HepG2 (cell line): ENCODE results near the gene ZMYND12. TPM values are rescaled to one million over a fixed set of nuclear protein-coding genes. Genes with fewer than 3 reads are reported as not detected.

ENCODE experiments used
- ATAC-seq: fragments of 200-7000 bp; cut with Tn5 transposase; 3 replicates; pipeline ENCODE4 v1.9.1; 2020; ENCODE audit warnings: mild to moderate bottlenecking, moderate library complexity
- BruUV-seq: library from RNA; stranded (reverse); fragments of 400-500 nt; replicated peaks from 2 replicates; lab custom pipeline; 2021; lab: Mats Ljungman, UMichigan
- CTCF ChIA-PET: fragments of 300-600 bp; formaldehyde crosslinking; extraction: SDS; loops from one replicate; lab custom pipeline; 2021; ENCODE audit warnings: low total read pairs, inconsistent platforms, low intra/inter-chr PET ratio; lab: Yijun Ruan, JAX
- POLR2A ChIA-PET: fragments of 350-600 bp; sonication (Branson Sonifier 250); formaldehyde crosslinking; loops from one replicate; lab custom pipeline; 2020; ENCODE audit warnings: antibody characterized with exemption, inconsistent platforms; lab: Yijun Ruan, JAX
- DNase-seq: peaks from one replicate; pipeline ENCODE4 v3.0.0-alpha.2; 2015; ENCODE audit warnings: low spot score
- FAIRE-seq: peaks from 3 replicates; lab custom pipeline; 2011; peaks lifted over from hg19 to GRCh38; lab: Jason Lieb, UNC
- H2AFZ ChIP-seq: one replicate; pipeline ENCODE4 v1.6.1; 2011; ENCODE audit warnings: low read length, inconsistent platforms
- H3K27ac ChIP-seq: fragments of 300-600 bp; 3 replicates; pipeline ENCODE4 v1.8.0; 2011; ENCODE audit warnings: mixed run types, mild to moderate bottlenecking, mixed read lengths, low read length, inconsistent platforms; ENCODE audit not compliant: insufficient read depth; ENCODE audit errors: extremely low read length
- H3K27me3 ChIP-seq, 2 experiments: fragments of 200-600 bp in 1 of 2; 2 replicates in 1 of 2; 3 replicates in 1 of 2; pipeline versions ENCODE4 v1.6.0 to v1.8.0; 2011; ENCODE audit warnings: low read length in 2 of 2, mild to moderate bottlenecking in 2 of 2, moderate library complexity in 2 of 2, inconsistent platforms in 1 of 2; ENCODE audit not compliant: insufficient read depth in 2 of 2, control insufficient read depth in 1 of 2
- H3K36me3 ChIP-seq, 2 experiments: fragments of 200-600 bp in 1 of 2; replicated peaks in 1 of 2; 2 replicates in 1 of 2; 3 replicates in 1 of 2; pipeline versions ENCODE4 v1.5.1 to v1.8.0; 2011; ENCODE audit warnings: low read length in 2 of 2, inconsistent platforms in 1 of 2; ENCODE audit not compliant: insufficient read depth in 2 of 2, control insufficient read depth in 1 of 2
- H3K4me1 ChIP-seq: 2 replicates; pipeline ENCODE4 v1.5.1; 2012; ENCODE audit warnings: low read length, inconsistent platforms; ENCODE audit not compliant: insufficient read depth
- H3K4me2 ChIP-seq: 2 replicates; pipeline ENCODE4 v1.6.0; 2011; ENCODE audit warnings: low read depth, low read length, inconsistent platforms
- H3K4me3 ChIP-seq, 3 experiments: fragments of 200-600 bp in 1 of 3; sonication (generic), shearing (Covaris generic) in 1 of 3; replicated peaks in 1 of 3; 2 replicates each; pipeline ENCODE4 v1.5.1; 2011 to 2016; ENCODE audit warnings: low read length in 3 of 3, inconsistent platforms in 2 of 3, low read depth in 2 of 3, mild to moderate bottlenecking in 2 of 3, control low read depth in 1 of 3, mixed read lengths in 1 of 3; ENCODE audit not compliant: insufficient read depth in 1 of 3
- H3K79me2 ChIP-seq: one replicate; pipeline ENCODE4 v1.6.1; 2011; ENCODE audit warnings: low read length, inconsistent platforms; ENCODE audit not compliant: insufficient read depth
- H3K9ac ChIP-seq: 2 replicates; pipeline ENCODE4 v1.6.0; 2011; ENCODE audit warnings: mild to moderate bottlenecking, low read depth, low read length, inconsistent platforms; ENCODE audit not compliant: insufficient read depth
- H3K9me3 ChIP-seq: 2 replicates; pipeline ENCODE4 v1.5.1; 2012; ENCODE audit warnings: mild to moderate bottlenecking, low read length
- H4K20me1 ChIP-seq: 2 replicates; pipeline ENCODE4 v1.6.0; 2011; ENCODE audit warnings: inconsistent platforms, mild to moderate bottlenecking, low read length, moderate library complexity; ENCODE audit not compliant: insufficient read depth
- ARNT2 ChIP-seq: sonication (generic); formaldehyde crosslinking; IDR thresholded peaks from 2 replicates; pipeline ENCODE4 v1.8.0; 2022; ENCODE audit warnings: mild to moderate bottlenecking, low read depth, missing genetic modification reagents, moderate library complexity
- DRAP1 ChIP-seq: IDR thresholded peaks from 2 replicates; pipeline ENCODE4 v1.6.1; 2016; ENCODE audit warnings: missing genetic modification reagents, missing compliant biosample characterization
- FOXA3 ChIP-seq: IDR thresholded peaks from 2 replicates; pipeline ENCODE4 v1.6.1; 2016; ENCODE audit warnings: missing genetic modification reagents, missing compliant biosample characterization
- HMGA1 ChIP-seq: sonication (generic); formaldehyde crosslinking; conservative IDR thresholded peaks from 2 replicates; pipeline ENCODE4 v1.4.0; 2020; ENCODE audit warnings: missing genetic modification reagents
- HNRNPH1 ChIP-seq: fragments of 200-400 bp; formaldehyde crosslinking; optimal IDR thresholded peaks from 2 replicates; pipeline ENCODE3; 2017; ENCODE audit warnings: mild to moderate bottlenecking, low read depth, low read length
- JARID2 ChIP-seq: sonication (generic); formaldehyde crosslinking; IDR thresholded peaks from 2 replicates; pipeline ENCODE4 v1.8.1; 2023; ENCODE audit warnings: missing genetic modification reagents, inconsistent platforms; ENCODE audit not compliant: insufficient replicate concordance
- SMYD3 ChIP-seq: sonication (generic); formaldehyde crosslinking; IDR thresholded peaks from 2 replicates; pipeline ENCODE4 v1.8.1; 2023; ENCODE audit warnings: mild to moderate bottlenecking, missing genetic modification reagents
- SP1 ChIP-seq, 2 experiments: fragments of 450-650 bp in 1 of 2; sonication (generic) in 1 of 2; formaldehyde crosslinking in 1 of 2; IDR thresholded peaks; 2 replicates each; pipeline versions ENCODE4 v1.4.0 to v1.6.1; 2016 to 2020; ENCODE audit warnings: missing genetic modification reagents in 1 of 2
- SP140L ChIP-seq: sonication (generic); formaldehyde crosslinking; IDR thresholded peaks from 2 replicates; pipeline ENCODE4 v1.4.0; 2020; ENCODE audit warnings: missing genetic modification reagents, borderline replicate concordance
- STAG1 ChIP-seq: sonication (generic); formaldehyde crosslinking; IDR thresholded peaks from 2 replicates; pipeline ENCODE4 v1.4.0; 2020; ENCODE audit warnings: missing genetic modification reagents
- STAT5B ChIP-seq: sonication (generic); formaldehyde crosslinking; IDR thresholded peaks from 2 replicates; pipeline ENCODE4 v1.4.0; 2020; ENCODE audit warnings: missing genetic modification reagents
- ZFX ChIP-seq: sonication (generic); formaldehyde crosslinking; IDR thresholded peaks from 2 replicates; pipeline ENCODE4 v1.4.0; 2020; ENCODE audit warnings: mild to moderate bottlenecking, low read depth, missing genetic modification reagents, moderate library complexity
- ZGPAT ChIP-seq: IDR thresholded peaks from 2 replicates; pipeline ENCODE4 v1.6.1; 2016; ENCODE audit warnings: mild to moderate bottlenecking
- ZNF143 ChIP-seq: sonication (generic); formaldehyde crosslinking; IDR thresholded peaks from 2 replicates; pipeline ENCODE4 v1.4.0; 2020; ENCODE audit warnings: missing genetic modification reagents
- ZNF383 ChIP-seq: sonication (generic); formaldehyde crosslinking; IDR thresholded peaks from 2 replicates; pipeline ENCODE4 v1.4.0; 2020; ENCODE audit warnings: missing genetic modification reagents, mild to moderate bottlenecking, borderline replicate concordance
- ZNF589 ChIP-seq: sonication (generic); formaldehyde crosslinking; conservative IDR thresholded peaks from 2 replicates; pipeline ENCODE4 v1.8.0; 2022; ENCODE audit warnings: mild to moderate bottlenecking, moderate library complexity, missing genetic modification reagents
- ZNF674 ChIP-seq: sonication (generic); formaldehyde crosslinking; IDR thresholded peaks from 2 replicates; pipeline ENCODE4 v1.5.0; 2020; ENCODE audit warnings: low read depth, mild to moderate bottlenecking, missing genetic modification reagents
- ZSCAN21 ChIP-seq: sonication (generic); formaldehyde crosslinking; IDR thresholded peaks from 2 replicates; pipeline ENCODE4 v1.8.0; 2022; ENCODE audit warnings: mild to moderate bottlenecking, missing genetic modification reagents, moderate library complexity, borderline replicate concordance
- WGBS: methylation state at CpG from one replicate; pipeline ENCODE4 v1.1.6; 2017; ENCODE audit warnings: low lambda C conversion rate; 5-methylcytosine and 5-hydroxymethylcytosine counted together
- in situ Hi-C: cut with HindIII; loops from 2 replicates; pipeline ENCODE4 v1.10.0; 2017; ENCODE audit warnings: low pct_unique_long_range_greater_than_20kb; ENCODE audit not compliant: extremely low pct_ligation_motif_present
- intact Hi-C: fragments of 100-400 bp; cut with micrococcal nuclease; formaldehyde crosslinking; loops from one replicate; pipeline ENCODE4 v1.10.0; 2022; ENCODE audit not compliant: unreplicated experiment
- polyA plus RNA-seq, 8 experiments: library from polyadenylated mRNA; depleted of rRNA in 3 of 8; stranded (reverse) in 7 of 8; unstranded in 1 of 8; fragments of >200 nt; fragmentation: Illumina TruSeq in 4 of 8; extraction: Trizol in 4 of 8; gene quantifications; 2 replicates each; pipeline versions ENCODE4 v1.2.1 to v1.2.3, GENCODE V29; 2011 to 2016; ENCODE audit warnings: low read depth in 4 of 8, missing spikeins in 1 of 8, mixed read lengths in 1 of 8; ENCODE audit not compliant: insufficient read depth in 1 of 8
- total RNA-seq, 5 experiments: library from RNA; depleted of rRNA; stranded (reverse); fragments of >200 nt; fragmentation: Illumina TruSeq; extraction: Trizol; gene quantifications; 2 replicates each; pipeline ENCODE4 v1.2.3, GENCODE V29; 2016; ENCODE audit warnings: low read depth in 1 of 5

The ZMYND12 gene
- total and polyA plus RNA-seq, 2 of the 13 experiments (the other 11 are each of a cell fraction or from before 2014, with no cell fraction given) = 0.13 to 0.71 TPM

GRCh38 chr1:42419126-42419821, 36.5 kb downstream of the ZMYND12 start:
- Histone ChIP-seq H3K79me2 (no peaks in the 10 kb centered on the region), H3K4me2 (no peak overlapping the region), H3K36me3 (no peaks in the 10 kb centered on the region; a peak in 1 of 5 replicates), H3K4me1 (no peaks in the 10 kb centered on the region), H3K9ac (no peak overlapping the region), H3K27ac (no peak overlapping the region), H3K9me3 (no peaks in the 10 kb centered on the region), H3K27me3 (peaks cover 0 to 18% of the 10 kb centered on the region in 2 experiments; a peak in 1 of 5 replicates), H3K4me3 (no peak overlapping the region), H4K20me1 (no peaks in the 10 kb centered on the region), H2AFZ (no peak overlapping the region)
- intact Hi-C loops = no loop called here
- WGBS = 64% methylated on average over 5 of the region's 5 CpGs
- TF ChIP-seq ZSCAN21 (CRISPR knock-in tag) (no peak), FOXA3 (CRISPR knock-in tag) (no peak), SP140L (no peak), ZFX (CRISPR knock-in tag) (no peak)
- FAIRE-seq (no peak), DNase-seq (no peak), ATAC-seq (no peak)
- BruUV-seq = no TSS peak
- POLR2A ChIA-PET = no interaction called here
- in situ Hi-C loops = no loop called here
- CTCF ChIA-PET = no interaction called here

- BruUV-seq = no TSS peak
- FAIRE-seq (no peak), ATAC-seq (no peak), DNase-seq (no peak)
- ChIA-PET POLR2A (no interaction called here), CTCF (no interaction called here)
- Histone ChIP-seq H3K27me3 (peaks cover 0 to 16% of the 10 kb centered on the region in 2 experiments; a peak in 1 of 5 replicates), H3K4me2 (no peak overlapping the region), H2AFZ (no peak overlapping the region), H3K9ac (no peak overlapping the region), H4K20me1 (no peaks in the 10 kb centered on the region), H3K4me1 (no peaks in the 10 kb centered on the region), H3K27ac (no peak overlapping the region), H3K9me3 (no peaks in the 10 kb centered on the region), H3K36me3 (no peaks in the 10 kb centered on the region; a peak in 1 of 5 replicates), H3K79me2 (no peaks in the 10 kb centered on the region), H3K4me3 (no peak overlapping the region)
- intact Hi-C loops (no loop called here), in situ Hi-C loops (no loop called here)
- WGBS = 33% methylated on average over 1 of the region's 1 CpG
- TF ChIP-seq ZNF143 (CRISPR knock-in tag) = no peak
- no peak for TF ChIP-seq HMGA1 (CRISPR knock-in tag)
- TF ChIP-seq ZNF674 = no peak
- no peak for TF ChIP-seq ZNF383 (CRISPR knock-in tag)
- TF ChIP-seq SMYD3 (CRISPR knock-in tag) = no peak
- no peak for TF ChIP-seq ZGPAT (CRISPR knock-in tag)
- TF ChIP-seq JARID2 (CRISPR knock-in tag) = no peak
- no peak for TF ChIP-seq ARNT2 (CRISPR knock-in tag)
- no peak for TF ChIP-seq STAT5B
- no peak for TF ChIP-seq ZNF589 (CRISPR knock-in tag)
- TF ChIP-seq STAG1 (CRISPR knock-in tag) = no peak
- TF ChIP-seq HNRNPH1 = no peak
- no peak for TF ChIP-seq DRAP1 (CRISPR knock-in tag)
- no peak for TF ChIP-seq SP1 (IDR thresholded peaks at IDR 0.05)
- TF ChIP-seq SP1 (CRISPR knock-in tag; IDR thresholded peaks at IDR 0.05) = no peak
Observed at GRCh38 chr1:42418516-42418915, 37.3 kb downstream of the ZMYND12 start.
